ENCODE results near the gene RNASE11.

The RNASE11 gene

DNA sequence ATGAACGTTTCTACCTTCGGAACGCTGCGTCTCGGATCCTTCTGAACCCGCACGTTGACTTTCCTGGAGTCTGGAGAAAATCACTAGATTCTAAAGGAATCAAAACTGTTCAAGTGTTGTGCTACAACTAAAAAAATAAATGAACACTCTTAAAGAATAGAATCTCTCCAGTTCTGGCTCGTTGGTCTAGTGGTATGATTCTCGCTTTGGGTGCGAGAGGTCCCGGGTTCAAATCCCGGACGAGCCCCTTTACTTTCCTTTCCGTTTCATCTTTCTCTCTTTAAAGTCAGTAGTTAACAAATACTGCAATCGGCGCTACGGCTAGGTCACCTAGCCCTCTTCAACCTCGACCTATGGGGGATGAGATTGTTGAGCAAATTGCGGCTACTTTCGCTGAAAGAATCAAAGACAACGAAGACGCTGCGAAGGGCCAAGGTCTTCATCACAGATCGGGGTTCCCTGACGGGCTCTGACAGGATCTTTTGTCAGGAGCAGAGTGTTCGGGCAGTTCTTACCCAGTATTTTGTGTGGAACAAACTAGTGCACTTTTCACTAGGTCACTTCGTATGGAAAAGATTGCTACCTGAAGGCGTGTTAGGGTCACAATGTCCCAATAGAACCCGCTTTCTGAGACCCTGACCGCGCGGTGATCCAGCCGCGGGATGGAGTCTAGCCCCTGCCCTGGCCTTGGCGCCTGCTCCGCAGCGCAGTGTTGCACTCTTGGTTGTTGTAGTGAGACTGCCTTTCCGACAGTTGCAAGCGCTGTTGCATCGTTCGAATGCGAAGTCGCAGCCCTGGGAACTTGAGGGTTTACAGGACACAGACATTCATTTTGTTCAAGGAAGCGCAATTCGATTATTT is 45.3 kb upstream of the RNASE11 start (continued):
- TF ChIP-seq, protein P1, sequence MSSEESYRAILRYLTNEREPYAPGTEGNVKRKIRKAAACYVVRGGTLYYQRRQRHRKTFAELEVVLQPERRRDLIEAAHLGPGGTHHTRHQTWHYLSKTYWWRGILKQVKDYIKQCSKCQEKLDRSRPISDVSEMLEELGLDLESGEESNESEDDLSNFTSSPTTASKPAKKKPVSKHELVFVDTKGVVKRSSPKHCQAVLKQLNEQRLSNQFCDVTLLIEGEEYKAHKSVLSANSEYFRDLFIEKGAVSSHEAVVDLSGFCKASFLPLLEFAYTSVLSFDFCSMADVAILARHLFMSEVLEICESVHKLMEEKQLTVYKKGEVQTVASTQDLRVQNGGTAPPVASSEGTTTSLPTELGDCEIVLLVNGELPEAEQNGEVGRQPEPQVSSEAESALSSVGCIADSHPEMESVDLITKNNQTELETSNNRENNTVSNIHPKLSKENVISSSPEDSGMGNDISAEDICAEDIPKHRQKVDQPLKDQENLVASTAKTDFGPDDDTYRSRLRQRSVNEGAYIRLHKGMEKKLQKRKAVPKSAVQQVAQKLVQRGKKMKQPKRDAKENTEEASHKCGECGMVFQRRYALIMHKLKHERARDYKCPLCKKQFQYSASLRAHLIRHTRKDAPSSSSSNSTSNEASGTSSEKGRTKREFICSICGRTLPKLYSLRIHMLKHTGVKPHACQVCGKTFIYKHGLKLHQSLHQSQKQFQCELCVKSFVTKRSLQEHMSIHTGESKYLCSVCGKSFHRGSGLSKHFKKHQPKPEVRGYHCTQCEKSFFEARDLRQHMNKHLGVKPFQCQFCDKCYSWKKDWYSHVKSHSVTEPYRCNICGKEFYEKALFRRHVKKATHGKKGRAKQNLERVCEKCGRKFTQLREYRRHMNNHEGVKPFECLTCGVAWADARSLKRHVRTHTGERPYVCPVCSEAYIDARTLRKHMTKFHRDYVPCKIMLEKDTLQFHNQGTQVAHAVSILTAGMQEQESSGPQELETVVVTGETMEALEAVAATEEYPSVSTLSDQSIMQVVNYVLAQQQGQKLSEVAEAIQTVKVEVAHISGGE (tag by site-specific recombination; conservative IDR thresholded peaks at IDR 0.05; ENCODE audit: low read depth): no peak
- peak; percentile 39; the same call in 1 of the 2 replicates for TF ChIP-seq SP3 (tag by site-specific recombination; IDR thresholded peaks at IDR 0.05)
- TF ChIP-seq OVOL3 (tag by site-specific recombination; IDR thresholded peaks at IDR 0.05): no peak
- no peak; the same call in 1 of the 2 replicates for TF ChIP-seq KLF16 (tag by site-specific recombination; IDR thresholded peaks at IDR 0.05)
- TF ChIP-seq, protein P2, sequence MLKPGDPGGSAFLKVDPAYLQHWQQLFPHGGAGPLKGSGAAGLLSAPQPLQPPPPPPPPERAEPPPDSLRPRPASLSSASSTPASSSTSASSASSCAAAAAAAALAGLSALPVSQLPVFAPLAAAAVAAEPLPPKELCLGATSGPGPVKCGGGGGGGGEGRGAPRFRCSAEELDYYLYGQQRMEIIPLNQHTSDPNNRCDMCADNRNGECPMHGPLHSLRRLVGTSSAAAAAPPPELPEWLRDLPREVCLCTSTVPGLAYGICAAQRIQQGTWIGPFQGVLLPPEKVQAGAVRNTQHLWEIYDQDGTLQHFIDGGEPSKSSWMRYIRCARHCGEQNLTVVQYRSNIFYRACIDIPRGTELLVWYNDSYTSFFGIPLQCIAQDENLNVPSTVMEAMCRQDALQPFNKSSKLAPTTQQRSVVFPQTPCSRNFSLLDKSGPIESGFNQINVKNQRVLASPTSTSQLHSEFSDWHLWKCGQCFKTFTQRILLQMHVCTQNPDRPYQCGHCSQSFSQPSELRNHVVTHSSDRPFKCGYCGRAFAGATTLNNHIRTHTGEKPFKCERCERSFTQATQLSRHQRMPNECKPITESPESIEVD (tag by site-specific recombination; IDR thresholded peaks at IDR 0.05): no peak
- TF ChIP-seq ZNF223 (tag by site-specific recombination; IDR thresholded peaks at IDR 0.05): no peak
- 0 out of 2 replicates have a peak, but pooled peaks have one; percentile 7 for TF ChIP-seq ZNF341 (tag by site-specific recombination; IDR thresholded peaks at IDR 0.05; ENCODE audit: low read depth)
- no peak for TF ChIP-seq ZSCAN16 (tag by site-specific recombination; IDR thresholded peaks at IDR 0.05)
- TF ChIP-seq, protein P3, sequence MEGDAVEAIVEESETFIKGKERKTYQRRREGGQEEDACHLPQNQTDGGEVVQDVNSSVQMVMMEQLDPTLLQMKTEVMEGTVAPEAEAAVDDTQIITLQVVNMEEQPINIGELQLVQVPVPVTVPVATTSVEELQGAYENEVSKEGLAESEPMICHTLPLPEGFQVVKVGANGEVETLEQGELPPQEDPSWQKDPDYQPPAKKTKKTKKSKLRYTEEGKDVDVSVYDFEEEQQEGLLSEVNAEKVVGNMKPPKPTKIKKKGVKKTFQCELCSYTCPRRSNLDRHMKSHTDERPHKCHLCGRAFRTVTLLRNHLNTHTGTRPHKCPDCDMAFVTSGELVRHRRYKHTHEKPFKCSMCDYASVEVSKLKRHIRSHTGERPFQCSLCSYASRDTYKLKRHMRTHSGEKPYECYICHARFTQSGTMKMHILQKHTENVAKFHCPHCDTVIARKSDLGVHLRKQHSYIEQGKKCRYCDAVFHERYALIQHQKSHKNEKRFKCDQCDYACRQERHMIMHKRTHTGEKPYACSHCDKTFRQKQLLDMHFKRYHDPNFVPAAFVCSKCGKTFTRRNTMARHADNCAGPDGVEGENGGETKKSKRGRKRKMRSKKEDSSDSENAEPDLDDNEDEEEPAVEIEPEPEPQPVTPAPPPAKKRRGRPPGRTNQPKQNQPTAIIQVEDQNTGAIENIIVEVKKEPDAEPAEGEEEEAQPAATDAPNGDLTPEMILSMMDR (tag by site-specific recombination; IDR thresholded peaks at IDR 0.05): no peak
- TF ChIP-seq ZNF561 (tag by site-specific recombination; IDR thresholded peaks at IDR 0.05; ENCODE audit: borderline replicate concordance): peak; percentile 83
- no peak for TF ChIP-seq ZNF549 (tag by site-specific recombination; IDR thresholded peaks at IDR 0.05)
- no peak for TF ChIP-seq OSR2 (tag by site-specific recombination; IDR thresholded peaks at IDR 0.05)
- TF ChIP-seq, protein P4, sequence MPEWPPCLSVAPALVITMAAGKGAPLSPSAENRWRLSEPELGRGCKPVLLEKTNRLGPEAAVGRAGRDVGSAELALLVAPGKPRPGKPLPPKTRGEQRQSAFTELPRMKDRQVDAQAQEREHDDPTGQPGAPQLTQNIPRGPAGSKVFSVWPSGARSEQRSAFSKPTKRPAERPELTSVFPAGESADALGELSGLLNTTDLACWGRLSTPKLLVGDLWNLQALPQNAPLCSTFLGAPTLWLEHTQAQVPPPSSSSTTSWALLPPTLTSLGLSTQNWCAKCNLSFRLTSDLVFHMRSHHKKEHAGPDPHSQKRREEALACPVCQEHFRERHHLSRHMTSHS (tag by site-specific recombination; IDR thresholded peaks at IDR 0.05): no peak
- no peak for TF ChIP-seq MYNN (tag by site-specific recombination; IDR thresholded peaks at IDR 0.05; ENCODE audit: borderline replicate concordance)
- no peak for TF ChIP-seq SP2 (tag by site-specific recombination; IDR thresholded peaks at IDR 0.05)
- no peak for TF ChIP-seq ZNF174 (tag by site-specific recombination; IDR thresholded peaks at IDR 0.05)
- TF ChIP-seq ZNF10 (tag by site-specific recombination; IDR thresholded peaks at IDR 0.05): no peak
- no peak for TF ChIP-seq ZNF830 (tag by site-specific recombination; IDR thresholded peaks at IDR 0.05; ENCODE audit: low read depth)
- TF ChIP-seq ZNF433 (tag by site-specific recombination; IDR thresholded peaks at IDR 0.05; ENCODE audit: low read depth): no peak
- peak; percentile 82 for TF ChIP-seq ZNF324 (tag by site-specific recombination; IDR thresholded peaks at IDR 0.05)
- TF ChIP-seq, protein P5, sequence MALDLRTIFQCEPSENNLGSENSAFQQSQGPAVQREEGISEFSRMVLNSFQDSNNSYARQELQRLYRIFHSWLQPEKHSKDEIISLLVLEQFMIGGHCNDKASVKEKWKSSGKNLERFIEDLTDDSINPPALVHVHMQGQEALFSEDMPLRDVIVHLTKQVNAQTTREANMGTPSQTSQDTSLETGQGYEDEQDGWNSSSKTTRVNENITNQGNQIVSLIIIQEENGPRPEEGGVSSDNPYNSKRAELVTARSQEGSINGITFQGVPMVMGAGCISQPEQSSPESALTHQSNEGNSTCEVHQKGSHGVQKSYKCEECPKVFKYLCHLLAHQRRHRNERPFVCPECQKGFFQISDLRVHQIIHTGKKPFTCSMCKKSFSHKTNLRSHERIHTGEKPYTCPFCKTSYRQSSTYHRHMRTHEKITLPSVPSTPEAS (tag by site-specific recombination; IDR thresholded peaks at IDR 0.05): 0 out of 2 replicates have a peak, but pooled peaks have one; percentile 9
- TF ChIP-seq ZNF292 (tag by site-specific recombination; IDR thresholded peaks at IDR 0.05; ENCODE audit: borderline replicate concordance, low read depth): no peak
- TF ChIP-seq ZNF660 (tag by site-specific recombination; IDR thresholded peaks at IDR 0.05): peak; percentile 74
- no peak for TF ChIP-seq ZNF626 (tag by site-specific recombination; IDR thresholded peaks at IDR 0.05)
- TF ChIP-seq YY1 (tag by site-specific recombination; IDR thresholded peaks at IDR 0.05): peak; percentile 27; the same call in 1 of the 2 replicates
- TF ChIP-seq ZNF157 (tag by site-specific recombination; IDR thresholded peaks at IDR 0.05): no peak
- no peak for TF ChIP-seq ZNF600 (tag by site-specific recombination; IDR thresholded peaks at IDR 0.05)
- TF ChIP-seq ZBTB21 (tag by site-specific recombination; IDR thresholded peaks at IDR 0.05): peak; percentile 36; the same call in 1 of the 2 replicates
- no peak for TF ChIP-seq ZBTB1 (tag by site-specific recombination; IDR thresholded peaks at IDR 0.05)
- TF ChIP-seq ZNF202 (tag by site-specific recombination; IDR thresholded peaks at IDR 0.05; ENCODE audit: borderline replicate concordance): no peak
- TF ChIP-seq GLI2 (tag by site-specific recombination; IDR thresholded peaks at IDR 0.05; ENCODE audit: borderline replicate concordance, low read depth): no peak
- TF ChIP-seq WT1 (tag by site-specific recombination; IDR thresholded peaks at IDR 0.05): no peak

All from HEK293 (cell line).